K562 (cell line): ENCODE data around the gene NAV2.
"Not testable (repeated sequence)": the region's sequence is repeated elsewhere in the genome, so short reads cannot be mapped to it uniquely, and the experiment has no call there.

Source experiments
- BRCA1 ChIP-seq, 2 experiments: fragments of 450-650 bp in 1 of 2; sonication (generic) in 1 of 2; formaldehyde crosslinking in 1 of 2; IDR thresholded peaks; 2 replicates each; pipeline versions ENCODE4 v1.5.0 to v1.6.1; 2017 to 2020; ENCODE audit warnings: mild to moderate bottlenecking in 1 of 2, missing genetic modification reagents in 1 of 2
- HDAC1 ChIP-seq, 2 experiments: fragments of 450-650 bp; IDR thresholded peaks; 2 replicates each; pipeline ENCODE4 v1.6.1; 2016 to 2017; ENCODE audit warnings: inconsistent platforms in 1 of 2, mild to moderate bottlenecking in 1 of 2, moderate library complexity in 1 of 2
- NCOA2 ChIP-seq, 2 experiments: fragments of 450-650 bp; IDR thresholded peaks; 2 replicates each; pipeline ENCODE4 v1.6.1; 2018; ENCODE audit warnings: mild to moderate bottlenecking in 2 of 2, moderate library complexity in 1 of 2; ENCODE audit not compliant: partially characterized antibody in 2 of 2
- POLR2A ChIP-seq: fragments of 450-650 bp; conservative IDR thresholded peaks from 2 replicates; pipeline ENCODE4 v1.6.1; 2016
- POLR2AphosphoS5 ChIP-seq: IDR thresholded peaks from 2 replicates; pipeline ENCODE4 v1.6.1; 2011; ENCODE audit warnings: mild to moderate bottlenecking, low read depth, low read length, moderate library complexity; ENCODE audit not compliant: control insufficient read depth, insufficient read depth
- TF ChIP-seq, protein P1 (sequence below), 3 experiments: IDR thresholded peaks in 2 of 3; conservative IDR thresholded peaks in 1 of 3; 2 replicates each; pipeline ENCODE4 v1.5.1; 2011 to 2012; ENCODE audit warnings: low read length in 3 of 3, mild to moderate bottlenecking in 3 of 3, control low read depth in 2 of 3, improper control_type of control experiment in 1 of 3, inconsistent platforms in 1 of 3, low read depth in 1 of 3, mixed read lengths in 1 of 3, moderate library complexity in 1 of 3; ENCODE audit not compliant: insufficient read depth in 2 of 3
- TF ChIP-seq, protein P2 (sequence below): fragments of 450-650 bp; conservative IDR thresholded peaks from 2 replicates; pipeline ENCODE4 v1.6.1; 2016; ENCODE audit warnings: missing genetic modification characterization, low read depth, mild to moderate bottlenecking, control low read depth, missing compliant biosample characterization
- TF ChIP-seq, protein P3 (sequence below): fragments of 250-450 bp; sonication (Bioruptor Pico); IDR thresholded peaks from 2 replicates; pipeline ENCODE4 v1.4.0; 2020
- TF ChIP-seq, protein P4 (sequence below): sonication (generic); formaldehyde crosslinking; IDR thresholded peaks from 2 replicates; pipeline ENCODE4 v1.9.0; 2022; ENCODE audit warnings: mild to moderate bottlenecking, missing genetic modification reagents

- TF ChIP-seq, protein P1, sequence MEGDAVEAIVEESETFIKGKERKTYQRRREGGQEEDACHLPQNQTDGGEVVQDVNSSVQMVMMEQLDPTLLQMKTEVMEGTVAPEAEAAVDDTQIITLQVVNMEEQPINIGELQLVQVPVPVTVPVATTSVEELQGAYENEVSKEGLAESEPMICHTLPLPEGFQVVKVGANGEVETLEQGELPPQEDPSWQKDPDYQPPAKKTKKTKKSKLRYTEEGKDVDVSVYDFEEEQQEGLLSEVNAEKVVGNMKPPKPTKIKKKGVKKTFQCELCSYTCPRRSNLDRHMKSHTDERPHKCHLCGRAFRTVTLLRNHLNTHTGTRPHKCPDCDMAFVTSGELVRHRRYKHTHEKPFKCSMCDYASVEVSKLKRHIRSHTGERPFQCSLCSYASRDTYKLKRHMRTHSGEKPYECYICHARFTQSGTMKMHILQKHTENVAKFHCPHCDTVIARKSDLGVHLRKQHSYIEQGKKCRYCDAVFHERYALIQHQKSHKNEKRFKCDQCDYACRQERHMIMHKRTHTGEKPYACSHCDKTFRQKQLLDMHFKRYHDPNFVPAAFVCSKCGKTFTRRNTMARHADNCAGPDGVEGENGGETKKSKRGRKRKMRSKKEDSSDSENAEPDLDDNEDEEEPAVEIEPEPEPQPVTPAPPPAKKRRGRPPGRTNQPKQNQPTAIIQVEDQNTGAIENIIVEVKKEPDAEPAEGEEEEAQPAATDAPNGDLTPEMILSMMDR (IDR thresholded peaks at IDR 0.05 in 2 of 3, conservative IDR thresholded peaks at IDR 0.05 in 1 of 3; ENCODE audit: insufficient read depth in 2 of 3, low read depth in 1 of 3, low read length in 3 of 3), result not testable (repeated sequence)
- not testable (repeated sequence) for TF ChIP-seq BRCA1 (IDR thresholded peaks at IDR 0.05); BRCA1 (CRISPR knock-in tag; IDR thresholded peaks at IDR 0.05); POLR2AphosphoS5; HDAC1 (IDR thresholded peaks at IDR 0.05); NCOA2 (IDR thresholded peaks at IDR 0.05; ENCODE audit: partially characterized antibody in 2 of 2); POLR2A
- TF ChIP-seq, protein P2, sequence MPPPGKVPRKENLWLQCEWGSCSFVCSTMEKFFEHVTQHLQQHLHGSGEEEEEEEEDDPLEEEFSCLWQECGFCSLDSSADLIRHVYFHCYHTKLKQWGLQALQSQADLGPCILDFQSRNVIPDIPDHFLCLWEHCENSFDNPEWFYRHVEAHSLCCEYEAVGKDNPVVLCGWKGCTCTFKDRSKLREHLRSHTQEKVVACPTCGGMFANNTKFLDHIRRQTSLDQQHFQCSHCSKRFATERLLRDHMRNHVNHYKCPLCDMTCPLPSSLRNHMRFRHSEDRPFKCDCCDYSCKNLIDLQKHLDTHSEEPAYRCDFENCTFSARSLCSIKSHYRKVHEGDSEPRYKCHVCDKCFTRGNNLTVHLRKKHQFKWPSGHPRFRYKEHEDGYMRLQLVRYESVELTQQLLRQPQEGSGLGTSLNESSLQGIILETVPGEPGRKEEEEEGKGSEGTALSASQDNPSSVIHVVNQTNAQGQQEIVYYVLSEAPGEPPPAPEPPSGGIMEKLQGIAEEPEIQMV (tag), result not testable (repeated sequence)
- TF ChIP-seq, protein P3, sequence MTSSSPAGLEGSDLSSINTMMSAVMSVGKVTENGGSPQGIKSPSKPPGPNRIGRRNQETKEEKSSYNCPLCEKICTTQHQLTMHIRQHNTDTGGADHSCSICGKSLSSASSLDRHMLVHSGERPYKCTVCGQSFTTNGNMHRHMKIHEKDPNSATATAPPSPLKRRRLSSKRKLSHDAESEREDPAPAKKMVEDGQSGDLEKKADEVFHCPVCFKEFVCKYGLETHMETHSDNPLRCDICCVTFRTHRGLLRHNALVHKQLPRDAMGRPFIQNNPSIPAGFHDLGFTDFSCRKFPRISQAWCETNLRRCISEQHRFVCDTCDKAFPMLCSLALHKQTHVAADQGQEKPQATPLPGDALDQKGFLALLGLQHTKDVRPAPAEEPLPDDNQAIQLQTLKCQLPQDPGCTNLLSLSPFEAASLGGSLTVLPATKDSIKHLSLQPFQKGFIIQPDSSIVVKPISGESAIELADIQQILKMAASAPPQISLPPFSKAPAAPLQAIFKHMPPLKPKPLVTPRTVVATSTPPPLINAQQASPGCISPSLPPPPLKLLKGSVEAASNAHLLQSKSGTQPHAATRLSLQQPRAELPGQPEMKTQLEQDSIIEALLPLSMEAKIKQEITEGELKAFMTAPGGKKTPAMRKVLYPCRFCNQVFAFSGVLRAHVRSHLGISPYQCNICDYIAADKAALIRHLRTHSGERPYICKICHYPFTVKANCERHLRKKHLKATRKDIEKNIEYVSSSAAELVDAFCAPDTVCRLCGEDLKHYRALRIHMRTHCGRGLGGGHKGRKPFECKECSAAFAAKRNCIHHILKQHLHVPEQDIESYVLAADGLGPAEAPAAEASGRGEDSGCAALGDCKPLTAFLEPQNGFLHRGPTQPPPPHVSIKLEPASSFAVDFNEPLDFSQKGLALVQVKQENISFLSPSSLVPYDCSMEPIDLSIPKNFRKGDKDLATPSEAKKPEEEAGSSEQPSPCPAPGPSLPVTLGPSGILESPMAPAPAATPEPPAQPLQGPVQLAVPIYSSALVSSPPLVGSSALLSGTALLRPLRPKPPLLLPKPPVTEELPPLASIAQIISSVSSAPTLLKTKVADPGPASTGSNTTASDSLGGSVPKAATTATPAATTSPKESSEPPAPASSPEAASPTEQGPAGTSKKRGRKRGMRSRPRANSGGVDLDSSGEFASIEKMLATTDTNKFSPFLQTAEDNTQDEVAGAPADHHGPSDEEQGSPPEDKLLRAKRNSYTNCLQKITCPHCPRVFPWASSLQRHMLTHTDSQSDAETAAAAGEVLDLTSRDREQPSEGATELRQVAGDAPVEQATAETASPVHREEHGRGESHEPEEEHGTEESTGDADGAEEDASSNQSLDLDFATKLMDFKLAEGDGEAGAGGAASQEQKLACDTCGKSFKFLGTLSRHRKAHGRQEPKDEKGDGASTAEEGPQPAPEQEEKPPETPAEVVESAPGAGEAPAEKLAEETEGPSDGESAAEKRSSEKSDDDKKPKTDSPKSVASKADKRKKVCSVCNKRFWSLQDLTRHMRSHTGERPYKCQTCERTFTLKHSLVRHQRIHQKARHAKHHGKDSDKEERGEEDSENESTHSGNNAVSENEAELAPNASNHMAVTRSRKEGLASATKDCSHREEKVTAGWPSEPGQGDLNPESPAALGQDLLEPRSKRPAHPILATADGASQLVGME (CRISPR knock-in tag), result not testable (repeated sequence)
- TF ChIP-seq, protein P4, sequence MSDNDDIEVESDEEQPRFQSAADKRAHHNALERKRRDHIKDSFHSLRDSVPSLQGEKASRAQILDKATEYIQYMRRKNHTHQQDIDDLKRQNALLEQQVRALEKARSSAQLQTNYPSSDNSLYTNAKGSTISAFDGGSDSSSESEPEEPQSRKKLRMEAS (CRISPR knock-in tag), result not testable (repeated sequence)
Observed at GRCh38 chr11:19927403-19927802, 214.8 kb downstream of the NAV2 start.
